GM12874 (cell line): Measurements from ENCODE around the gene FOXC2.

Experiments used
- TF ChIP-seq, protein P1 (sequence below): IDR thresholded peaks from 2 replicates; pipeline ENCODE4 v1.5.1; 2011; ENCODE audit warnings: low read depth, mild to moderate bottlenecking, control low read depth, low read length, moderate library complexity; ENCODE audit not compliant: insufficient read depth

The FOXC2 gene

DNA sequence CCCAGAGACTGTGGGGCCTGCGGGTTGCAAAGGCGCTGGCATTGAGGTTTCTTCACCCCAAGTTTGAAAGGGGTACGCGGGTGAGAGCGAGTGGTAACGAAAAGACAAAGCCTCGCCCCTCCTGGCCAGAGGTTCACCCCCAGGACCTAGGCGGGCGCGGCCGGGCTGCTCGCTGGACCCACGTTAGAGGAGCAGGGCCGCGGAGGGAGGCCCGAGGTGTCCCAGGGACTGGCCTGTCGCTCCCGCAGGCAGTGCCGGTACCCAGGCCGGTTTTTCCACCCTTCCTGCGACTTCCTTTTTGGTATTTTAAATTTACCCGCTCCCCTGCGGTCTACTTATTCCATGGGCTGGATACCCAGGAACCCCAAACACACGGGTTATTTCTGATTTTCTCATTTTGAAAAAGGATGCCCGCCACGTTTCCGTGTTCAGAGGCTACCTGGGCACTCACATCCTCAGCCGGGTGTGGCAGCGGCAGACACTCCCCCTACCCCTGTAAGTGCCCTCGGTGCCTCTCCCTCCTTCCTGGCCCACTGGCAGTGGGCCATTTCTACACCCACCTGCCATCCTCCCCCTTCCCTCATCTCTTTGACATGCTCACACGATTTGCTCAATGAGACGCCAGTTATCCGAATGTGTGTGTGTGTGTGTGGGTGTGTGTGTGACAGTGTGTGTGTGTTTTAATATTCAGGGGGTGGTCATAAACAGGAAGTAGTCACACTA is 10.1 kb downstream of the FOXC2 start:
- TF ChIP-seq, protein P1, sequence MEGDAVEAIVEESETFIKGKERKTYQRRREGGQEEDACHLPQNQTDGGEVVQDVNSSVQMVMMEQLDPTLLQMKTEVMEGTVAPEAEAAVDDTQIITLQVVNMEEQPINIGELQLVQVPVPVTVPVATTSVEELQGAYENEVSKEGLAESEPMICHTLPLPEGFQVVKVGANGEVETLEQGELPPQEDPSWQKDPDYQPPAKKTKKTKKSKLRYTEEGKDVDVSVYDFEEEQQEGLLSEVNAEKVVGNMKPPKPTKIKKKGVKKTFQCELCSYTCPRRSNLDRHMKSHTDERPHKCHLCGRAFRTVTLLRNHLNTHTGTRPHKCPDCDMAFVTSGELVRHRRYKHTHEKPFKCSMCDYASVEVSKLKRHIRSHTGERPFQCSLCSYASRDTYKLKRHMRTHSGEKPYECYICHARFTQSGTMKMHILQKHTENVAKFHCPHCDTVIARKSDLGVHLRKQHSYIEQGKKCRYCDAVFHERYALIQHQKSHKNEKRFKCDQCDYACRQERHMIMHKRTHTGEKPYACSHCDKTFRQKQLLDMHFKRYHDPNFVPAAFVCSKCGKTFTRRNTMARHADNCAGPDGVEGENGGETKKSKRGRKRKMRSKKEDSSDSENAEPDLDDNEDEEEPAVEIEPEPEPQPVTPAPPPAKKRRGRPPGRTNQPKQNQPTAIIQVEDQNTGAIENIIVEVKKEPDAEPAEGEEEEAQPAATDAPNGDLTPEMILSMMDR, result no peak

DNA sequence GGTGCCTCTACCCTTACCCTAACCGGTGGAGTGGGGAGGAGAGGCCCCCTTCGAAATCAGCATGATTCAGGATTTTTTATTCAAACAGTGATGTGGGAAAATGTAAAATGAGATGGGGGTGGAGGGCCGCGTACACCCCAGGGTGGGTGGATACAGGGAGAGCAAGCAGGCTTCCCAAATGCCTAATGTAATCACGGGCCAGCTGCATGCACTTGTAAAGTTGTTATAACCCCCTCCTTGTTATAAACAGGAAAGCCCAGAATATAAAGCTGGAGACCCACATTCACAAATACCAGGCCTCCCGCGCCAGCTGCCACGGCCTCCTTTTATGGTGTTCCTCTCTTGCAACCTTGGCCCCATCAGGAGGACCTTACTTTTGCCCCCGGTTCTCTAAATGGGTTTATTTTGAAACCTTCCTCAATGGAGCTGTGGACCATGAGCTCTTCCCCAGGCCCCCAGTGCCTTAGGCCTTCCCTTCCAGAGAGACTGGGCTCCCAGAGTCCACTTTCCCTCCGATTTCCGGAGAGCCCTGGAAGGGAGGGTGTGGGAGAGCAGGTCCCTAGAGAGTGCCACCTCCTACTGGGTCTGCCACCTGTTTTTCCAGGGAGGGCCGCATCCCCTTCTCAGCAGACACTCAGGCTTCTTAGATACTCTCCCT is 10.8 kb downstream of the FOXC2 start:
- TF ChIP-seq, protein P1, result no peak

DNA sequence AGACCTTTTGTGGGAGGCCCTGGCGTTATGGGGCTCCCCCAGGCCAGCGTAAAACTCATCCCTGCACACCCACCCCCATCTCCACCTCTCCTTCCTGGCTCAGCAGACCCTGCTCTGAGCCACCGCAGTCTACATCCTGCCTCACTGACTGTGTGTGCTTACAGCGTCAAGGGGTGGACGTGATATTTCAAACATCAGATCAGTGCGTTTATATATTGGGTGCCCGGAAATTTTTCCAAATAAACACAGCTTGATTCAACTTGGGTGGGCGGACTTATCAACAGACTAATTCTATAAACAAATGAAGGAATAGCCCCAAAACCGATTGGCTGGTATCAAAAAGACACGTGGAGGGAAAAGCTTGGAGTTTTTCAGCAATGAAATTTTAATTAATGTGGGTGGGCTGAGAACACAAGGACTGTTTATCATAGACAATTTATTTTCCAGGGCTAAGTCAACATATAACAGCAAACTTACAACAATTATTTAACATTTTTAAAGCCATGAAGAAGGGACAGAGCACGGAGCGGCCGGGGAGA is 11.5 kb downstream of the FOXC2 start, which contains the start of gene FOXL1:
FOXL1 (plus strand) TSS at position 489 of the 539 bp plus-strand sequence. CDS start 175 bp downstream, outside the sequence.
- TF ChIP-seq, protein P1, result no peak

DNA sequence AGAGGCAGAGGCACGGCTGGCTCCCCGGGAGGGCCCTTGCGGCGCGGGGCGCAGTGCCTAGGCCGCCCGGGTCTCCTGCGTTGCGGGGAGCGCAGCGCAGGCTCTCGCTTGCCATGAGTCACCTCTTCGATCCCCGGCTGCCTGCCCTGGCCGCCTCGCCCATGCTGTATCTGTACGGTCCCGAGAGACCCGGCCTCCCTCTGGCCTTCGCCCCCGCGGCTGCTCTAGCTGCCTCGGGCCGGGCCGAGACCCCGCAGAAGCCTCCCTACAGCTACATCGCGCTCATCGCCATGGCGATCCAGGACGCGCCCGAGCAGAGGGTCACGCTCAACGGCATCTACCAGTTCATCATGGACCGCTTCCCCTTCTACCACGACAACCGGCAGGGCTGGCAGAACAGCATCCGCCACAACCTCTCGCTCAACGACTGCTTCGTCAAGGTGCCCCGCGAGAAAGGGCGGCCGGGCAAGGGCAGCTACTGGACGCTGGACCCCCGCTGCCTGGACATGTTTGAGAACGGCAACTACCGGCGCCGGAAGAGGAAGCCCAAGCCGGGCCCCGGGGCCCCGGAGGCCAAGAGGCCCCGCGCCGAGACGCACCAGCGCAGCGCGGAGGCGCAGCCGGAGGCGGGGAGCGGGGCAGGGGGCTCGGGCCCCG is 12.1 kb downstream of the FOXC2 start:
- TF ChIP-seq, protein P1, result no peak

DNA sequence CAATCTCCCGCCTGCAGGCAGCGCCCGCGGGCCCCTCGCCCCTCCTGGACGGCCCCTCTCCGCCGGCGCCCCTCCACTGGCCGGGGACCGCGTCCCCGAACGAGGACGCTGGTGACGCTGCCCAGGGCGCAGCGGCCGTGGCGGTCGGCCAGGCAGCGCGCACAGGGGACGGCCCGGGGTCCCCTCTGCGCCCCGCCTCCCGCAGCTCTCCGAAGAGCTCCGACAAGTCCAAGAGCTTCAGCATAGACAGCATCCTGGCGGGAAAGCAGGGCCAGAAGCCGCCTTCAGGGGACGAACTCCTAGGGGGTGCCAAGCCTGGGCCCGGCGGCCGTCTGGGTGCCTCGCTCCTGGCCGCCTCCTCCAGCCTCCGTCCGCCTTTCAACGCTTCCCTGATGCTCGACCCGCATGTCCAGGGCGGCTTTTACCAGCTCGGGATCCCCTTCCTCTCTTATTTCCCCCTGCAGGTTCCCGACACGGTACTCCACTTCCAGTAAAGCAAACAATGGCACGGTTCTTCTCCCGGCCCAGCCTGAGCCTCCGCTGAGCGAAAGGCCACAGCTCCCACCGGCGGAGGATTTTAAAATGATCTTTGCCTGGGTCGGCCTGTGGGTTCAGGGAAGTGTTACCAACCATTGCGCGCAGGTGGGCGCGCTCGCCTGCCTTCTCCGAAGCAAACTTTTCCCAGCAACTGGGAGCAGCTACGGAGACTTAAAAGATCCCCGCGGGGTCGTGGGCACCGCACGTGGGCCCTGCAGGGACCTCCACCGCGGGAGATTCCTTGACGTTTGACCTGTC is 12.8 kb downstream of the FOXC2 start:
- TF ChIP-seq, protein P1, result no peak

DNA sequence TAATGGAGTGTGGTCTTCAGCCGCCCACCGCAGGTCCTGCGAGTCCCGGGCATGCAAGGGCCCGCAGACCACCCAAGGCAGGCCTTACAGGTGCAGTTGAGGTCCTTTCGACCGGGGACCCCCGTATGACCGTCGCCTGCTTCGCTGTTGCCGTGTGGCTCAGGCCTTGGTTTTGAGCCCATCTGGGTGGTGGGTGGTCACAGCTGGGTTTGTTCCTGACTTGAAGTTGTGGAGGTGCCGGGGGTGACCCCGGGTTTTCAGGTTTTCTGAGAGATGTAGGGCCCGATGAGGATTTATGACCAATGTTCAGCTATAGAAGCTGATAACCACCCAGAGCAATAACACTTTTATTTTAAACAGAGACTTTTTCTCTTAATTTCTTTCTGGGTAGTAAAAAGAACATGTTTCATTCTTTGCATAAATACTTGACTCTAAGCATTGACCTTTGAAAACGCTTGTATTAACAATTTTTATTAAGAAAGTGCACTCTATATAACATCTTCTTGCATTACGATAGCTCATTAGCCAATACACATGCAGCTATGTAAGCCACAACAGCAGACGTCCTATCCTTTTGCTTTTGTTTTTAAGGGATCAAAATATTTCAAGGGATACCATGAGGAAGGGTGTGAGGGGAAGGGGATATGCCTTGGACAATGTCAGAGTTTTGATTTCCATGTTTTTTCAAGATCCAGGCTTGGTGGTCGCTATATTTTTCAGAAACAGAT is 13.6 kb downstream of the FOXC2 start:
- TF ChIP-seq, protein P1, result no peak
